ENCODE measurements around the gene COPA.

GRCh38 chr1:160363951-160364735 is 21.1 kb upstream of the COPA start:
- no peak for TF ChIP-seq POLR2A (IDR thresholded peaks at IDR 0.05)
- TF ChIP-seq, protein P1, sequence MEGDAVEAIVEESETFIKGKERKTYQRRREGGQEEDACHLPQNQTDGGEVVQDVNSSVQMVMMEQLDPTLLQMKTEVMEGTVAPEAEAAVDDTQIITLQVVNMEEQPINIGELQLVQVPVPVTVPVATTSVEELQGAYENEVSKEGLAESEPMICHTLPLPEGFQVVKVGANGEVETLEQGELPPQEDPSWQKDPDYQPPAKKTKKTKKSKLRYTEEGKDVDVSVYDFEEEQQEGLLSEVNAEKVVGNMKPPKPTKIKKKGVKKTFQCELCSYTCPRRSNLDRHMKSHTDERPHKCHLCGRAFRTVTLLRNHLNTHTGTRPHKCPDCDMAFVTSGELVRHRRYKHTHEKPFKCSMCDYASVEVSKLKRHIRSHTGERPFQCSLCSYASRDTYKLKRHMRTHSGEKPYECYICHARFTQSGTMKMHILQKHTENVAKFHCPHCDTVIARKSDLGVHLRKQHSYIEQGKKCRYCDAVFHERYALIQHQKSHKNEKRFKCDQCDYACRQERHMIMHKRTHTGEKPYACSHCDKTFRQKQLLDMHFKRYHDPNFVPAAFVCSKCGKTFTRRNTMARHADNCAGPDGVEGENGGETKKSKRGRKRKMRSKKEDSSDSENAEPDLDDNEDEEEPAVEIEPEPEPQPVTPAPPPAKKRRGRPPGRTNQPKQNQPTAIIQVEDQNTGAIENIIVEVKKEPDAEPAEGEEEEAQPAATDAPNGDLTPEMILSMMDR (IDR thresholded peaks at IDR 0.05 in 4 of 5, conservative IDR thresholded peaks at IDR 0.05 in 1 of 5), result no peak

Data from gastrocnemius medialis (tissue), 4 donors.